ENCODE results near the gene SIGLEC8.
"Not testable (repeated sequence)": the region's sequence is repeated elsewhere in the genome, so short reads cannot be mapped to it uniquely, and the experiment has no call there.

SIGLEC8 gene

DNA sequence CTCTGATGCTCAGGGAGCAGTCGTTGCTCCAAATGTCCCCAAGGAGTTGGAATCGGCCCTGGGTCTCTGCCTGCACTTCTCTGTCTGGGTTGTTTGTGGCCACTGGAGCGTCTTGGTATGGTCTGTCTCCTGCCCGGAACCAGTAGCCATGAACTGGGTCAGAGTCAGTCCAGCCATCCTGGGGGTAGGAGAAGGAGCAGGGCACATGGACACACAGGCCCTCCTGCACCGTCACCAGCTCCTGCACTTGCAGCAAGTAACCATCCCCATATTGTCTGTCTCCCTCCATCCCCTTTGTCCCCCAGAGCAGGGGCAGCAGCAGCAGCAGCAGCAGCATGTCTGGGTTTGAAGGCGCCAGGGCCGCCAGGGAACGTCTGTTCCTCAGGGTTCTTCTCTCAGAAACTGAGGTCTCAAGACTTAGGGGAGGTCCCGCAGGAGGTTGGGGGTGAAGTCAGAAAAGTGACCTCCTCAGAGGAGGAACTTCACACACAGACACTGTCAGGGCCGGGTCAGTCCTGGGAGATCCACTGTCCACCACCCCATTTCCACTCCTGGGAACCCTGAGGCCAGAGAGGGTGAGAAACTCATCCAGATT lies at the start of gene SIGLEC8:
Gene SIGLEC8, minus strand, starts transcription at position 404 of the 595 bp plus-strand sequence. Its CDS starts 67 bp downstream, at position 337.
- DNase-seq (ENCODE audit: low read depth) = no peak

DNA sequence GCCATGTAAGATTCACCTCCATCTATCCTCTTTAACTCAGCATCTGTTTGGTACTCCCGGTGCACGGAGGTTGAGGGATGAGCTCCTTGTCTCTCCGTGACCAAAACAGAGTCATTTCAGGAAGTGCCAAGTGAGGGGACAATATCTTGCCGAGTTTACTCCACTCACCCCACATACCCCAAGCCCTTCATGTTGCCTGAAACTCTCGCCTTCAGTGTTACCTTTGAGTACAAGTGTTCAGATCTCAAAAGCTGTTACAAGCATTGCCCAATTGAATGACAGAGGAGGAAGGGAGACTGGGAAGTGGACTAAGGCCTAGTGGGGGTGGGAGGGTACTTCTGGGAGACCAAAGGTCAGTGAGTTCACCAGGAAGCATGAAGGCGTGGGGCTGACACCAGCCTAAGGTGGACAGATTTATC lies 49.4 kb upstream of the SIGLEC8 start:
- DNase-seq (ENCODE audit: low read depth) = no peak

DNA sequence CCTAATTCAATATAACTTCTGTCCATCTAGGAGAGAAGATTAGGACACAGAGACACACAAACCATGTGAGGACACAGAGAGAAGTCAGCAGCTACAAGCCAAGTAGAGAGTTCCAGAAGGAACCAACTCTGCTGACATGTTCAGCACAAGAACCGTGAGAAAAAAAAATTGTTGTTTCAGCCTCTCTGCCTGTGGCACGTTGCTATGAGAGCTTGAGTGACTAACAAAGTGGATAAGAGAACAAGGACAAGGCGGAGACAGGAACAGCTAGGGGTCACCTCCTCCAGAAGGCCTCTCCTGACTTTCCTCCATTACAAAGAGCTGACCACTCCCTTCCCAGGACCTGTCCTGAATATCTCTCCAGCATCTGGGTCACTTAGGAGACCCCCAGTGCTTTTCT lies 48.9 kb upstream of the SIGLEC8 start:
- DNase-seq (ENCODE audit: low read depth) = no peak

DNA sequence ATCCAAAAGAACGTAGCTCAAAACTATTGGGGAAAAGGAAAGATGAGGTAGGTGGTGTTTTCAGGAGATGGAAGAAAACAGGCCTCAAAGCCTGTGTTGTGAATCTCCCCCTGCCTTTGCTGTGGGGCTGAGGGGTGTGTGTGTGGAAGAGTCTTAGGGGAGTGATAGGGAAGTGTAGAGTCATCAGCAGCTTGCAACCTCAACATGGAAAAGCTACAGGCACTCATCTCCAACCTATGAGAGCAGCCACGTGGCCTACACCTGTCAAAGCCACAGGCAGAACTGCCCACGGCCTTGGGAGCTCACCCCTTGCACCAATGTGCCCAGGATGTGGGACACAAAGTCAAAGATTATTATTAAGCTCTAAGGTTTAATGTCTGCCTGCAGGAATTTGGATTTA lies 47.6 kb upstream of the SIGLEC8 start:
- no peak for DNase-seq (ENCODE audit: low read depth)

DNA sequence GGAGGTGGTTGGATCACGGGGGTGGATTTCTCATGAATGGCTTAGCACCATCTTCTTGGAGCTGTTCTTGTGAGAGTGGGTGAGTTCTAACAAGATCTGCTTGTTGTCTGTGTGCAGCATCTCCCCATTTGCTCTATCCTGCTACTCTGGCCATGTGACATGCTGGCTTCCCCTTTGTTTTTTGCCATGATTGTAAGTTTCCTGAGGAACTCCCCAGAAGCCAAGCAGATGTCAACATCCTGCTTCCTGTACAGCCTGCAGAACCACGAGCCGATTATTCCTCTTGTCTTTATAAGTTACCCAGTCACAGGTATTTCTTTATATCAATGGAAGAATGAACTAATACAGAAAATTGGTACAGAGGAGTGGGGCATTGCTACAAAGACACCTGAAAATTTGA lies 45.6 kb upstream of the SIGLEC8 start:
- DNase-seq (ENCODE audit: low read depth) = no peak

DNA sequence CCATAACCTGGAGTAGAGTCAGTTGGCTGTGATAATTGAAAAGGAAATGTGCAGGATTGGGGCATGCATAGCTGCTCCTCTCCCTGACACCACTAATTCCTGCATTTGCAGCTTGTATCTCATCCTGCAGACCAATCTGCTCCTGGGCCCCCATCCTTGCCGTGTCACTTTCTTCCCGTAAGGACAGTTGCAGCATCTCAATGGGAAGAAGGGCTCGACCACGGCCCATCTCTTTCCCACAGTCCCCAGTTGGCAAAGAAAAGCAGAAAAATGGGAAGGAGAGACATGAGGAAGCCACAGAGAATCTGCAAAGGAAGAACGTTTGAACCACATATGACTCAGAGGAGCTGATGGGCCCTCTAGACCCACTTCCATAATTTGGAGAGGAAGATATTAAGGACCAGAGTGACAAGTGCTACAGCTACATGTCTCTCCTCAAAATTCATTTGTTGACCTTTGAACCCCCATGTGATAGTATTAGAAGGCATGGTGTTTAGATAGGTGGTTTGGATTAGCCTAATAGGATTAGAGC lies 45.1 kb upstream of the SIGLEC8 start:
- DNase-seq (ENCODE audit: low read depth) = no peak

DNA sequence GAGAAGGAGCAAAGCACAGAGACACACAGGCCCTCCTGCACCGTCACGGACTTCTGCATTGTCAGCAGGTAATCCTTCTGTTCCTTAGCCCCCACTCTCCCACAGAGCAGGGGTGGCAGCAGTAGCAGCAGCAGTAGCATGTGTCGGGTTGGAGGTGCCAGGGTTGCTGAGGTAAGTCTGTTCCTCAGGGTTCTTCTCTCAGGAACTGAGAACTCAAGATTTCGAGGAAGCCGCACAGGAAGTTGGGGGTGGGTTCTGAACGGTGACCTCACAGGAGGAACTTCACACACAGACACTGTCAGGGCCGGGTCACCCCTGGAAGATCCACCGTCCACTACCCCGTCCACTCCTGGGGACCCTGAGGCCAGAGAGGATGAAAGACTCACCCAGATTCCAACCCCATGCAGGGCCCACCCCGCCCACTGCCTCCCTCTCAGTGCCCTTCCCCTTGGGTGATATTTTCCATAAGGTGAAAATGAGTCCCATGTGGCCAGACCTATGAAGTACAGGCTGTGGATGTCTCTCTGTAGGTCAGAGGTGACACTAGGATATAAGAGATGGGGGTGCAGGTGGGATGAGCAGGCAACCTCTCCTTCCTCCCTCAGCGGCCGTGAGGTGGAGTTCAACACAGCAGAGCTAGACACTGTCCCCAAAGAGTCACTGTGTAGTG lies 43.5 kb upstream of the SIGLEC8 start, which contains the start of gene SIGLEC12:
Gene SIGLEC12, minus strand, starts transcription at position 207 of the 670 bp plus-strand sequence. Its CDS starts 67 bp downstream, at position 140.
- no peak for DNase-seq (ENCODE audit: low read depth)

DNA sequence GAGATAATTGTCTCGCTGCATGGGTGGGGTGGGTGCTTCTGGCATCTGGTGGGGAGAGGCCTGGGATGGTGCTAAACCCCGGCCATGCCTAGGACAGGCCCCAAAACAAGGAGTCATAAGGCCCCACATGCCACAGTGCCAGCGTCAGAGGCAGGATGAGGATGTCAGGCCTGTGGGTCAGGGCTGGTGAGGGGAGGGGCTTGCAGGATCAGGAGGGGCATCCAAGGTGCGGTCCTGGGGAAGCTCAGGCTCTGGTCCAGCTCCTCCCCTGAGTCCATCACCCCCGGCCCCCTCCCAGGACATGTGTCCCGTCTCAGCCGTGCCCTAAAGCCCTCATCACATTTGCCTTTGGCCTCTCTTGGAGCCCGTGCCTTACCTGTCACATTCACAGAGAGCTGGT lies 42.7 kb upstream of the SIGLEC8 start:
- DNase-seq (ENCODE audit: low read depth) = not testable (repeated sequence)

DNA sequence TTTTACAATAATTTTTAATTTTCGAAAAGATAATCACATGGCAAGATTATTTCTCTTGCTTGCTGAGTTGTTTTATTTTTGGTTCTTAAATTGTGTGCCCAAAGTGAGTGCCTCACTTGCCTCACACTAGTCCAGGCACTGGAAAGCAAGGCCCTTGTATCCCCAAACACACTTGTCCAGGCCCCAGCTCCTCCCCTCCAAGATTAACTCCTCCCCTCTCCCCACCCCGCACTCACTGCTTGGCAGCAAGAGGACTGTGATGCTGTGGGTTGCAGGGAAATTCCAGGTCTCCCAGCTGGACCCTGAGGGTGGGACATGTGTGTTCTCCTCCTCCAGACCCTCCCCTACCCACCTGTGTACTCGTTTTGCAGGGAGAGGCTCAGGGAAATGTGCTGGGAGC lies 39.4 kb upstream of the SIGLEC8 start:
- no peak for DNase-seq (ENCODE audit: low read depth)

DNA sequence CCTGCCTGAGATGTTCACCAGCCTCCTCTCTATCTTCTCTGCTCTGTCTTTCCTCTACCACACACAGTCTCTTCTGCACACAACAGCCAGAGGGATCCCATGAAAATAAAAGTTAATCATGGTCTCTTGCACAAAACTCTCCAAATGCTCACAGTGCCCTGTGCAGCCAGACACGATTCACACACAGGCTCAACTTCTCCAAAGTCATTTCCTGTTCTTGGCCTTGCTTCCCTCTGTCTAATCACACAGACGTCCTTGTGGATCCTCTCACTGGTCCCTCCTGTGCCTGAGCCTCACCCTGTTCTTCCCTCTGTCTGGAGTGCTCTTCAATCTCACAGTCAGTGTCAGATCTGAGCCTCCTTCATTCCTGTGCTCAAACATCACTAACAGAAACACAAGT lies 35.5 kb upstream of the SIGLEC8 start:
- no peak for DNase-seq (ENCODE audit: low read depth)

DNA sequence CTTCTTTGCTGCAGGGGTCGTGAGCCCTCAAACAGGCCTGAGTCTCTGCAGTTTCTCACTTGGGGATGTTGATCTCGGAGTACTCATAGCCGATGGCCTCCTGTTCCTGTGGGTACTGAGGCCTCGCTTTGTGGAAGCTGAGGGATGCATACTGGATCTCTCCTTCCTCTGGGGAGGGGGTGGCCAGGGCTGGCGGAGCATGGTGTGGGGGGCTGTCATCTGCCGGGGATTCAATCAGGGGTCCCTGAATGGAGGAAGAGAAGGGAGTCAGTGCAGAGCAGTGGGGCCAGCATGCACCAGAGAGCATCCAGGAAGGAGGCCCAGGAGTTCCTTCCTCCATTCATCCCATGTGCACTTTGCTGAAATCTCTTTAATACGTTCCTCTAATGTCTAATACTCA lies 33.3 kb upstream of the SIGLEC8 start:
- DNase-seq (ENCODE audit: low read depth) = no peak

DNA sequence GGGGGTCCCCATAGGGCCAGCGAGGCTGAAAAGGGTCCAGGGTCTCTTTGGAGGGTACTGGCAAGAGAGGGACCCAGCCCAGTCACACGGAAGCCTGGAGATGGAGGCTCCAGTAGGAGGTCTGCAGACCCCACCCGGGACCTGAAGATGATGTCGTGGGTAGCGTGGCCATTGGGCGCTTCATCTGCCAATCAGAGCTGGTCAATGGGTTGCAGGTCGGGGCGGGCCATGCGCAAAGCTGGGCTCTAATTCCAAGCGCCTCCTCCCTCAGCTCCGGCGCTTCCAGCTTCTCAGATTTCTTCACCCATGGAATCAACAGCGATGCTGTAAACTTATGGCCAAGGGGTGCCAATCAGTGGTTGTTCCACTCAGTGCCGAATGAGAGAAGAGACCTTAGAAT lies 32.4 kb upstream of the SIGLEC8 start:
- DNase-seq (ENCODE audit: low read depth) = no peak

DNA sequence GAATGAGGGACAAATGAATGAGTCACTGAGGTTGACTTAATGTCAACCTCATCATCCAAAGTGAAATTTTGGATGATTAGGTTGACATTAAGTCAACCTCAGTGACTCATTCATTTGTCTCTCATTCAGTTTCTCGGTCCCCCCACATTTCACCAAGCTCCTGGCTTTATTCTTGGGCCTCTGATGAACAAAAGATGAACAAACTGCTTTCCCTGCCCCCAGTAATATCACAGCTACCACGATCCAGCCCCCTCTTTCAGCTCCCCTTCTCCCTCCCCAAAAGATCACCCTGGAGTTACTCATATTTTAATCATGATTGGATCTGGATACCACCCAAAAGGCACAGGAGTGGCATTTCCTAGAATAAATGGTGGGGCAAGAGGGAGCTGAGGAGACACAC lies 30.9 kb upstream of the SIGLEC8 start:
- no peak for DNase-seq (ENCODE audit: low read depth)

DNA sequence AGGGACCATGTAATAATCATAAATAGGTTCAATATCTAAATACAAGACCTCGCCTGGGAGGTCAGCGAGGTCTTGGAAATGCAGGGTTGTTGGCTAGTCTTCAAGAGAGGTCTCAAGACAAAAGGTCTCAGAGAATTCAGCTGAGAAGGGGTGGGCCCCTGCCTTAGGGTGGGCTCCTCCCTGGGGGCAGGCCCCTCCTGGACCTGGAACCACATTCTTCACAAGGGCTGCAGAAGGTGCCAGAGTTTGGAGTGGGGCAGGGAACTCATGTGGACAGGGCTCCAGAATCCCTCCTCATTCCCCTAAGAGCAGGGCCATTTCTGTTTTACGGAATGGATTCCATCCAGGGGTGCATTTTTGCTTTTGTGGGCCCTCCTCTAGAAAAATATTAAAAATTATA lies 30.2 kb upstream of the SIGLEC8 start:
- DNase-seq (ENCODE audit: low read depth) = no peak

DNA sequence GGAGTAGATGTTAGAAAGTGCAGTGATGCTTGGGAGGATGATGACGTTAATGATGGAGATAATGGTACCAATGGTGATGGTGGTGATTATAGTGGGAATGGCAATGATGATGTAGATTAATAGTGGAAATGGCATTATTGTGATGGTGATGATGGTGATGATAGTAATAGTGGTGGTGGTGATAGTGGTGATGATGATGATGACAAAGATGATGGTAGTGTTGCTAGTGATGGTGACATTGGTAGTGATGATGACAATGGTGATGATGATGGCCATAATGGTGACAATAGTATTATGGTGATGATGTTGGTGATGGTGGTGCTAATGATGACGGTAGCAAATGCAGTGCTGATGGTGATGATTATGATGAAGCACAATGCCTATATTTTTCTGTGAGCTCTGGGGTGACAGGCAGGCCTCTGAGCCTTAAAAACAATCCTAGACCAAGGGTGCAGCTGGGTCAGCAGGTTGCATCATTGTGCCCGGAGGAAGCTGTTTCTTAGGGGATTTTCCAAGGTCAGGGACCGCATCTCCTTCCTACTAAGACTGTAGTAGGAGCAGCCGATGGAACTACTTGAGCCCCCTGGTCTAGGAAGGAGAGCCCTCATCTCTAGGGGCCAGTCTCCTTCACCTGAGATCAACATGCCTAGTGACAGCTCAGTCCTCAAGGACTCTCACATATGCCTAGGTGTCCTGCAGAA lies 27.9 kb upstream of the SIGLEC8 start:
- no peak for DNase-seq (ENCODE audit: low read depth)

DNA sequence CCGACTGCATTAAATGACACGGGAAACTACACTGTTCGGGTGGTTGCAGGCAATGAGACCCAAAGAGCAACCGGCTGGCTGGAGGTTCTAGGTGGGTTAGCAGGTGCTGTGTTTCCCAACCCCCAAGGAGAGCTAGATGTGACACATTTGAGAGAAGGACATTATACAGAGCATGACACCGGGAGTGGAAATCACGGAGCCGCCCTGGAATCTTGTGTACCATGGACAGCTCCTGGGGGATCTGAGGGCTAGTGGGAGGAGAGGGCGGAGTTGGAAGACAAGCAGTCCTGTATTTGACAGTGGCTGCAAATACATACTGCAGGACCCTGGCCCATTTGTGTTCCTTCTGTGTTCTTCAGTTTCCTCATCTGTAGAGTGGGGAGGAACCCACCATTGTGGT lies 22.3 kb upstream of the SIGLEC8 start:
- no peak for DNase-seq (ENCODE audit: low read depth)

DNA sequence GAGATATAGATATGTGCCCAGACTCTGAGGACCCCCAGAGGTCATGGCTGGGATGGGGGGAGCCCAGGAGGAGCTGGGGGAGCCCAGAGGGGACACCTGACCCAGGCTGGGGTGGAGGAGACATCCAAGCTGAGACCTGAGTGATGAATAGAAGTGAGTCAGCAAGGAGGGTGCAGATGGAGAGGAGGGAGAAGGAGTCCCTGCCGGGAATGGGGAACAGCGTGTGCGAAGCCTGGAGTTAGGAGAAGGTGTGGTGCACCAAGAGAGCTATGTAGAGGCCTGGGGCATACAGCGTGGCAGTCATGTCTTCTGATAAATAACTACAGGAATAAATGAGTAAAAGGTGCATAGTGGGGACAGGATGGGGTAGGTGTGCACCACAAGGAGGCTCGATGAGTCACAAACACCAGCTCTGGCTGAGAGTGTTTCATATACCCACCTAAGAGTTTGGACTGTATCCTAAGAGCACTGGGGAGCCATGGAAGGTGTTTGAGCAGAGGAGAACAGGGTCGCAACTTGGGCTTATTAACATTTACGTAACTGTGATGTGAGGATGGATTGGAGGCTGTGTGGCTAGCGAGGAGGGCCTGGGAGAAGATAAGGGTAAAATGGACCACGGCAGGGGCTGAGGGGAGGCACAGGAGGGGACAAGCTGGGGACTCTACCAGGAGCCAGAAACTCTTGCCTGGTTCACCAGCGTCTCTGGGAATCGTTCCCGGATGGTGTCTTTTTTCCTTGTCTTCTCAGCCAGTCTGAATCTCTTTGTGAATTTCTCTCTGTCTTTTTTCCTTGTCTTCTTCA lies 21.5 kb upstream of the SIGLEC8 start:
- no peak for DNase-seq (ENCODE audit: low read depth)

DNA sequence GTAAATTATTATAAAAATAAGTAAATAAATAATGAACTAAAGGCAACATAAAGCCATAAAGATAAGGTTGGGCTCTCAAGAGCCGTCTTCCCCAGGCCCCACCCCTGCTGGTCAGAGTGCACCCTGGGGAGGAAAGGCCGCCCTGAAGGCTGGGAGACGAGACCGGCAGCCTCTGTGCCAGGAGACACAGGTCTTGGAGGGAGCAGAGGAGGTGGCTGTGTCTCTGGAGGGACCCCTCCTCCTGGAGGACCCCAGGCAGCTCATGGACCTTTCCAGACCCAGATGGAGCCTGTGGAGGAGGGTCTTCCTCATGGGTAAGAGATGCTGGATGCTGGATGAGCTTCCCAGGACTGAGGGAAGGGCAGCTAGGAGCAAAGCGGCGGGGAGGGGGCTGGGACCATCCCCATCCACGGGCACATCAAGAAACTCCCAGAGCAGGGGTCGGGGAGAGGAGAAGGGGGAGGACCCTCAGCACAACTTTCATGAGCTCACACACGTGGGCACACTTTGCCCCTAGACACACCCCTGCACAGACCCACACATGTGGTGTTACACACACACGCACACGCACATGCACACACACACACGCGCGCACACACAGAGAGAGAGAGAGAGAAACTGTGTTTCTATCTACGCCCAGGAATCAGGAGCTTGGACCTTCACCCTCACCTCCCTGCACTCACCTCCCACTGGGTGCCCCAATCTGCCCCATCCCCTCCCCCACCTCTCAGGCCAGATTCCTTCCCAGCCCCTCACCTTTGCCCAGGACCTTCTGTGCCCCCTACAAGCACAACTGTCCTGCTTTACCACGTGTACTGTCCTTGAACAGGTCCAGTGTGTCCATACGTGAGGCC lies 20.4 kb upstream of the SIGLEC8 start, which contains the start of gene CEACAM18:
Gene CEACAM18, plus strand, starts transcription at position 159 of the 854 bp plus-strand sequence.
- DNase-seq (ENCODE audit: low read depth) = no peak

DNA sequence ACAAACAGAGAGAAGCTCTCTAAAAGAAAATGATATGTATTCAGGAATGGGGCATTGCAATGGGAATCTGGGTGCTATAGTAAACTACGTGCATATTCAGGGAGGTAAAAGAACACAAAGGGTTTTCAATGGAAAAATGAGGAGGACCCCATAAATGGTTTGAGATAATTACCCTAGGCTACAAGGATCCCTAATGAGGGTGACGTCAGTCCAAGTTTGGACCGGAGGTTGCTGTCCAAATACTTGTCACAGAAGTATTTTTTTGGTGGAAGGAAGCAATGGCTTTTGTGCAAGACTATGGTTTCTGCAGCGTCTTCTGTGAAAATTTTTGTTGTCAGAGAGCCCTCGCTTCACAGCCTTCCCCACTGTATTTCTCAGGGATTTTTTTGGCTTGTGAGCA lies 19.1 kb upstream of the SIGLEC8 start:
- DNase-seq (ENCODE audit: low read depth) = no peak

DNA sequence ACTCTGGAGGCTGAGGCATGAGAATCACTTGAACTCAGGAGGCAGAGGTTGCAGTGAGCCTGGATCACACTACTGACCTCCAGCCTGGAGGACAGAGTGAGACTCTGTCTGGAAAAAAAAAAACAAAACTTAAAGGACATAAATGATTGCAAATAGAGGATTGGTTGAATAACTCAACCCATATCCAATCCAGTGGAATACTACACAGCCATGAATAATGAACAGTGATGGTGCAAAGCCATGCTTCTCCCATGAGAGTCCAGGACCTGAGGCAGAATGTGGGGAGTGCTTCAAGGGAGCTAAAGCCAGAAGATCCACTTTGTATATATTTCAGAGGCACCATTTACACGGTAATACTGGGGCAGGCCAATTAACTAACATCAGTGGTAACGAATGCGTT lies 17.9 kb upstream of the SIGLEC8 start:
- DNase-seq (ENCODE audit: low read depth) = no peak

Data from activated T-helper 9 cell treated with anti-CD3 and anti-CD28 coated beads, Interleukin-2, amount 50 U/mL, for 16 hours (primary cell).